H1 (cell line): ENCODE data around the gene PROCR. TPM values are rescaled to one million over a fixed set of nuclear protein-coding genes. Genes with fewer than 3 reads are reported as not detected.

Experiments used
- CTCF ChIA-PET: fragments of 300-600 bp; sonication (Branson Sonifier 250); formaldehyde crosslinking; loops from one replicate; lab custom pipeline; 2021; ENCODE audit not compliant: partially characterized antibody; lab: Charles Lee
- POLR2A ChIA-PET: fragments of 300-600 bp; sonication (Branson Sonifier 250); formaldehyde crosslinking; loops from one replicate; lab custom pipeline; 2021; ENCODE audit warnings: inconsistent platforms; ENCODE audit not compliant: partially characterized antibody; lab: Charles Lee
- DNase-seq, 2 experiments: peaks; one replicate each; pipeline versions ENCODE4 v3.0.0 to v3.0.0-alpha.2; 2010 to 2022; ENCODE audit warnings: low spot score in 2 of 2, low read depth in 1 of 2, mixed read lengths in 1 of 2
- FAIRE-seq: peaks from 2 replicates; lab custom pipeline; 2011; peaks lifted over from hg19 to GRCh38; lab: Jason Lieb, UNC
- H2AFZ ChIP-seq: 2 replicates; pipeline ENCODE4 v1.8.1; 2012; ENCODE audit warnings: low read length, inconsistent platforms
- H2AK5ac ChIP-seq: 2 replicates; pipeline ENCODE4 v1.6.1; 2013; ENCODE audit warnings: low read depth, low read length
- H2BK120ac ChIP-seq: replicated peaks from 2 replicates; pipeline ENCODE3; 2013; ENCODE audit warnings: low read depth, low read length, inconsistent platforms
- H2BK12ac ChIP-seq: 2 replicates; pipeline ENCODE4 v1.6.1; 2013; ENCODE audit warnings: low read depth, low read length
- H2BK15ac ChIP-seq: 2 replicates; pipeline ENCODE4 v1.6.1; 2013; ENCODE audit warnings: low read length
- H2BK20ac ChIP-seq: 2 replicates; pipeline ENCODE4 v1.6.1; 2013; ENCODE audit warnings: low read length
- H2BK5ac ChIP-seq: 2 replicates; pipeline ENCODE4 v1.6.1; 2013; ENCODE audit warnings: low read depth, low read length
- H3K14ac ChIP-seq: 2 replicates; pipeline ENCODE4 v1.6.1; 2013; ENCODE audit warnings: inconsistent platforms; ENCODE audit not compliant: insufficient read length
- H3K18ac ChIP-seq: 2 replicates; pipeline ENCODE4 v1.6.1; 2013; ENCODE audit warnings: low read length; ENCODE audit errors: extremely low read depth
- H3K23ac ChIP-seq: 2 replicates; pipeline ENCODE4 v1.6.1; 2013; ENCODE audit warnings: inconsistent platforms; ENCODE audit not compliant: insufficient read length
- H3K23me2 ChIP-seq: 2 replicates; pipeline ENCODE4 v1.6.1; 2013; ENCODE audit warnings: low read depth, low read length
- H3K27ac ChIP-seq: 2 replicates; pipeline ENCODE4 v1.6.1; 2011; ENCODE audit warnings: low read depth, low read length, inconsistent platforms
- H3K27me3 ChIP-seq, 4 experiments: replicated peaks in 1 of 4; 1 replicate in 1 of 4; 2 replicates in 3 of 4; pipeline versions ENCODE4 v1.6.1 to v1.8.1; 2011 to 2013; ENCODE audit warnings: low read length in 3 of 4, mild to moderate bottlenecking in 3 of 4, inconsistent platforms in 2 of 4, mixed read lengths in 2 of 4, moderate library complexity in 1 of 4; ENCODE audit not compliant: control insufficient read depth in 3 of 4, insufficient read depth in 3 of 4; ENCODE audit errors: extremely low read depth in 1 of 4
- H3K36me3 ChIP-seq, 4 experiments: 2 replicates each; pipeline versions ENCODE4 v1.6.1 to v1.8.1; 2011 to 2013; ENCODE audit warnings: mild to moderate bottlenecking in 4 of 4, low read length in 3 of 4, moderate library complexity in 2 of 4, control low read depth in 1 of 4, inconsistent platforms in 1 of 4; ENCODE audit not compliant: insufficient read depth in 4 of 4, control insufficient read depth in 2 of 4
- H3K4ac ChIP-seq: replicated peaks from 2 replicates; pipeline ENCODE3; 2013; ENCODE audit warnings: low read length, low read depth, mixed read lengths, inconsistent platforms; ENCODE audit not compliant: insufficient read length
- H3K4me1 ChIP-seq, 4 experiments: replicated peaks in 1 of 4; 1 replicate in 1 of 4; 2 replicates in 3 of 4; pipeline versions ENCODE4 v1.6.1 to v1.8.1; 2011 to 2013; ENCODE audit warnings: low read length in 3 of 4, inconsistent platforms in 2 of 4, mixed read lengths in 1 of 4; ENCODE audit not compliant: insufficient read depth in 4 of 4, control insufficient read depth in 3 of 4
- H3K4me2 ChIP-seq, 2 experiments: 2 replicates each; pipeline versions ENCODE4 v1.6.1 to v1.8.1; 2011 to 2013; ENCODE audit warnings: low read depth in 2 of 2, low read length in 2 of 2, control low read depth in 1 of 2, inconsistent platforms in 1 of 2, mild to moderate bottlenecking in 1 of 2; ENCODE audit not compliant: insufficient read depth in 1 of 2
- H3K4me3 ChIP-seq, 4 experiments: fragments of 200-600, 300-600 bp in 1 of 4; sonication (generic), shearing (Covaris generic), sonication (Bioruptor Twin) in 1 of 4; 2 replicates each; pipeline versions ENCODE4 v1.5.1 to v1.8.1; 2011 to 2016; ENCODE audit warnings: low read length in 4 of 4, low read depth in 3 of 4, control low read depth in 2 of 4, inconsistent platforms in 2 of 4, mild to moderate bottlenecking in 2 of 4, mixed read lengths in 1 of 4, moderate library complexity in 1 of 4; ENCODE audit not compliant: insufficient read depth in 2 of 4; ENCODE audit errors: extremely low read depth in 1 of 4
- H3K56ac ChIP-seq: replicated peaks from 2 replicates; pipeline ENCODE3; 2013; ENCODE audit warnings: low read depth, mild to moderate bottlenecking, mixed read lengths, low read length, inconsistent platforms; ENCODE audit not compliant: insufficient read length
- H3K79me1 ChIP-seq: 2 replicates; pipeline ENCODE4 v1.6.1; 2013; ENCODE audit warnings: low read depth, low read length, control low read depth
- H3K79me2 ChIP-seq, 2 experiments: 2 replicates each; pipeline versions ENCODE4 v1.6.1 to v1.8.1; 2012 to 2013; ENCODE audit warnings: low read length in 2 of 2, mild to moderate bottlenecking in 2 of 2, inconsistent platforms in 1 of 2; ENCODE audit not compliant: insufficient read depth in 2 of 2, control insufficient read depth in 1 of 2
- H3K9ac ChIP-seq, 4 experiments: replicated peaks in 1 of 4; 1 replicate in 1 of 4; 2 replicates in 3 of 4; pipeline versions ENCODE4 v1.6.1 to v1.8.1; 2011 to 2013; ENCODE audit warnings: low read depth in 3 of 4, low read length in 3 of 4, control low read depth in 2 of 4, mild to moderate bottlenecking in 2 of 4, moderate library complexity in 2 of 4, inconsistent platforms in 1 of 4; ENCODE audit errors: extremely low read depth in 1 of 4
- H3K9me3 ChIP-seq, 2 experiments: 2 replicates each; pipeline versions ENCODE4 v1.6.1 to v1.8.1; 2012 to 2013; ENCODE audit warnings: mild to moderate bottlenecking in 2 of 2, moderate library complexity in 2 of 2, control low read depth in 1 of 2, inconsistent platforms in 1 of 2, low read depth in 1 of 2, low read length in 1 of 2, mixed read lengths in 1 of 2; ENCODE audit not compliant: insufficient read depth in 2 of 2
- H4K20me1 ChIP-seq, 2 experiments: replicated peaks in 1 of 2; 2 replicates each; pipeline versions ENCODE3 to v1.8.1; 2011 to 2013; ENCODE audit warnings: inconsistent platforms in 2 of 2, low read length in 2 of 2, mild to moderate bottlenecking in 1 of 2; ENCODE audit not compliant: insufficient read depth in 2 of 2, control insufficient read depth in 1 of 2
- H4K5ac ChIP-seq: 2 replicates; pipeline ENCODE4 v1.6.1; 2013; ENCODE audit warnings: low read length, low read depth, mixed read lengths, inconsistent platforms; ENCODE audit not compliant: insufficient read length
- H4K8ac ChIP-seq: 2 replicates; pipeline ENCODE4 v1.8.0; 2013; ENCODE audit warnings: mild to moderate bottlenecking, moderate library complexity, low read length, inconsistent platforms; ENCODE audit not compliant: insufficient read depth; ENCODE audit errors: extremely low read depth
- H4K91ac ChIP-seq: replicated peaks from 2 replicates; pipeline ENCODE3; 2013; ENCODE audit warnings: low read length, mixed read lengths, inconsistent platforms; ENCODE audit not compliant: insufficient read length
- CREB1 ChIP-seq: IDR thresholded peaks from 2 replicates; pipeline ENCODE4 v1.6.1; 2012; ENCODE audit warnings: inconsistent platforms
- EP300 ChIP-seq, 2 experiments: IDR thresholded peaks; 1 replicate in 1 of 2; 2 replicates in 1 of 2; pipeline ENCODE4 v1.6.1; 2011 to 2012; ENCODE audit warnings: low read depth in 2 of 2, low read length in 2 of 2, mild to moderate bottlenecking in 2 of 2, borderline replicate concordance in 1 of 2, inconsistent platforms in 1 of 2, moderate library complexity in 1 of 2
- FOSL1 ChIP-seq: IDR thresholded peaks from 2 replicates; pipeline ENCODE4 v1.6.1; 2011; ENCODE audit warnings: mild to moderate bottlenecking, low read depth, low read length, moderate library complexity; ENCODE audit not compliant: insufficient read depth
- HDAC2 ChIP-seq, 2 experiments: fragments of 300-600 bp in 1 of 2; sonication (generic) in 1 of 2; IDR thresholded peaks; 2 replicates each; pipeline ENCODE4 v1.6.1; 2011 to 2012; ENCODE audit warnings: low read depth in 2 of 2, low read length in 2 of 2, mild to moderate bottlenecking in 2 of 2, moderate library complexity in 2 of 2, borderline replicate concordance in 1 of 2, inconsistent platforms in 1 of 2
- JUN ChIP-seq: IDR thresholded peaks from 2 replicates; pipeline ENCODE4 v1.6.1; 2011; ENCODE audit warnings: low read depth, mild to moderate bottlenecking, improper control_type of control experiment, low read length
- JUND ChIP-seq: IDR thresholded peaks from 2 replicates; pipeline ENCODE4 v1.6.1; 2011; ENCODE audit warnings: mild to moderate bottlenecking, improper control_type of control experiment, low read length
- MAFK ChIP-seq: IDR thresholded peaks from 2 replicates; pipeline ENCODE4 v1.6.1; 2012; ENCODE audit warnings: low read depth, mild to moderate bottlenecking, improper control_type of control experiment, low read length
- POLR2AphosphoS5 ChIP-seq: IDR thresholded peaks from 2 replicates; pipeline ENCODE4 v1.6.1; 2011; ENCODE audit warnings: low read depth, low read length
- RFX5 ChIP-seq: IDR thresholded peaks from 2 replicates; pipeline ENCODE4 v1.6.1; 2011; ENCODE audit warnings: low read depth, low read length, improper control_type of control experiment, borderline replicate concordance
- RNF2 ChIP-seq: fragments of 200-900, 300-1000 bp; sonication (generic); IDR thresholded peaks from 2 replicates; pipeline ENCODE4 v1.7.1; 2016; ENCODE audit warnings: borderline replicate concordance, low read depth, mild to moderate bottlenecking, antibody characterized with exemption, low read length; ENCODE audit not compliant: poor library complexity, severe bottlenecking; ENCODE audit errors: missing control alignments
- SAP30 ChIP-seq: fragments of 300-600 bp; sonication (generic); IDR thresholded peaks from 2 replicates; pipeline ENCODE4 v1.7.1; 2012; ENCODE audit warnings: low read length, moderate library complexity, mild to moderate bottlenecking, inconsistent platforms; ENCODE audit not compliant: insufficient read depth, insufficient replicate concordance
- TCF12 ChIP-seq: IDR thresholded peaks from 2 replicates; pipeline ENCODE4 v1.6.1; 2011; ENCODE audit warnings: low read depth, mild to moderate bottlenecking, low read length
- TEAD4 ChIP-seq: IDR thresholded peaks from 2 replicates; pipeline ENCODE4 v1.6.1; 2012; ENCODE audit warnings: low read depth, low read length, inconsistent platforms, mixed read lengths
- WGBS, 2 experiments: shearing (Covaris generic) in 1 of 2; methylation state at CpG; one replicate each; pipeline versions ENCODE4 v1.1.6 to v1.1.7; 2013 to 2015; ENCODE audit warnings: low lambda C conversion rate in 2 of 2, mixed read lengths in 2 of 2, inconsistent platforms in 1 of 2, low coverage in 1 of 2, missing lambda C conversion rate in 1 of 2; ENCODE audit not compliant: insufficient replicate concordance in 2 of 2, insufficient coverage in 1 of 2, insufficient read length in 1 of 2; ENCODE audit errors: extremely low coverage in 1 of 2, missing lambda C conversion rate in 1 of 2; 5-methylcytosine and 5-hydroxymethylcytosine counted together
- polyA plus RNA-seq, 7 experiments: library from polyadenylated mRNA; depleted of rRNA in 3 of 7; stranded (reverse) in 5 of 7; unstranded in 2 of 7; fragments of >200 nt in 5 of 7; fragments of 200-250 nt in 2 of 7; gene quantifications; 1 replicate in 5 of 7; 2 replicates in 1 of 7; 4 replicates in 1 of 7; pipeline versions ENCODE4 v1.2.1 to v1.2.3, GENCODE V29; 2011 to 2013; ENCODE audit warnings: missing spikeins in 2 of 7, mixed read lengths in 2 of 7
- total RNA-seq: library from RNA; stranded (reverse); fragmentation: NEBNext Ultra II Directional; extraction: Animal tissue kit (Norgen Biotek cat#: 25700); gene quantifications from 2 replicates; pipeline ENCODE4 v1.2.1, GENCODE V29; 2021

PROCR gene
- total and polyA plus RNA-seq, 2 of the 8 experiments (the other 6 are each of a cell fraction or from before 2014, with no cell fraction given), result 21.3 to 42.9 TPM

GRCh38 chr20:35131934-35132333 is 39.9 kb upstream of the PROCR start:
- Histone ChIP-seq H3K9me3 (no peaks in the 10 kb centered on the region), H3K9ac (no peak overlapping the region), H2BK5ac (no peak overlapping the region), H2AFZ (no peak overlapping the region), H3K4me1 (no peaks in the 10 kb centered on the region), H4K20me1 (peaks cover 0 to 1% of the 10 kb centered on the region in 2 experiments), H3K27ac (no peak overlapping the region), H4K91ac (no peak overlapping the region), H2BK120ac (no peak overlapping the region), H3K27me3 (no peaks in the 10 kb centered on the region), H3K4me3 (no peak overlapping the region), H3K36me3 (peaks cover 4 to 62% (median 28%) of the 10 kb centered on the region in 4 experiments; a peak in 7 of 8 replicates), H3K23me2 (no peaks in the 10 kb centered on the region), H3K23ac (no peak overlapping the region), H3K4me2 (no peak overlapping the region), H4K8ac (no peak overlapping the region), H3K18ac (no peak overlapping the region), H3K14ac (no peak overlapping the region), H3K4ac (no peak overlapping the region), H2AK5ac (no peak overlapping the region), H3K79me1 (no peaks in the 10 kb centered on the region), H2BK12ac (no peak overlapping the region), H3K79me2 (no peaks in the 10 kb centered on the region), H3K56ac (no peak overlapping the region), H4K5ac (no peak overlapping the region), H2BK15ac (no peak overlapping the region), H2BK20ac (no peak overlapping the region)
- WGBS, 2 experiments, result 90% methylated on average over 4 of the region's 4 CpGs; no CpG with 5 or more reads in 1 of the 2 experiments
- DNase-seq (no peak), FAIRE-seq (no peak)
- ChIA-PET CTCF (interaction anchor here (0.6 to 1.2 kb wide), 2 partner anchors 10 to 137 kb away, joined by 3 read pairs; no protein-coding TSS in a partner anchor), POLR2A (interaction anchor here (2.2 kb wide), 1 partner anchor 16 kb away, joined by 5 read pairs; no protein-coding TSS in a partner anchor)
- TF ChIP-seq JUND, result no peak
- no peak for TF ChIP-seq HDAC2 (IDR thresholded peaks at IDR 0.05; ENCODE audit: borderline replicate concordance in 1 of 2, low read depth in 2 of 2, low read length in 2 of 2)
- TF ChIP-seq RNF2, result no peak
- TF ChIP-seq FOSL1, result no peak
- no peak for TF ChIP-seq CREB1
- no peak for TF ChIP-seq JUN
- no peak for TF ChIP-seq MAFK
- TF ChIP-seq POLR2AphosphoS5, result no peak
- TF ChIP-seq TCF12, result no peak
- TF ChIP-seq RFX5, result no peak
- no peak for TF ChIP-seq EP300 (IDR thresholded peaks at IDR 0.05; ENCODE audit: borderline replicate concordance in 1 of 2, low read depth in 2 of 2, low read length in 2 of 2)
- TF ChIP-seq SAP30, result no peak
- no peak for TF ChIP-seq TEAD4
